NCI-H2029 treated with DMSO at 0.1 percent for 48 hours (cell line): ENCODE results near the gene SLC6A11.
A peak's percentile ranks its signal among the peaks of the same experiment; 100 is the strongest.

ENCODE experiments used
- DNase-seq: peaks from one replicate; lab custom pipeline; 2025; lab: John Stamatoyannopoulos, UW

SLC6A11 gene

GRCh38 chr3:10981031-10981430 lies 165.0 kb downstream of the SLC6A11 start:
- DNase-seq: no peak

DNA sequence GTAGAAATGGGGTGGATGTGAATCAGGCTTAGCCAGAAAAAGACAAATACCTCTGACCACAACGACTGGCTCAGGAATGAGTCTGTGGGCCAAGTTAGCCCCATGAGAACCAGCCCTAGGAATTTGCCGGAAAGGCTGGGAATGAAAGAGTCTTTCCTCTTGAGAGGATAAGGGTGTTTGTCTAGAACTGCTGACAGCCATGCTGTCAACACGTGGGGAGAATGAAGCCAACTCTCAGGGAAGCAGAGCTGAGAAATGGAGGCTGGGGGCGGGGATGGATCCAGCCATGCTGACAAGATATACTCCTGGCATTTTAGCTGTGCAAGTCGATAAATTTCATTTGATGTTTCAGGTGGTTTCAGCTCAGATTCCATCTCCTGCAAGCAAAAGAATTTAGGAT lies 165.9 kb downstream of the SLC6A11 start:
- DNase-seq: no peak

- no peak for DNase-seq
These were observed 166.8 kb downstream of the SLC6A11 start for GRCh38 chr3:10982782-10983181.

DNA sequence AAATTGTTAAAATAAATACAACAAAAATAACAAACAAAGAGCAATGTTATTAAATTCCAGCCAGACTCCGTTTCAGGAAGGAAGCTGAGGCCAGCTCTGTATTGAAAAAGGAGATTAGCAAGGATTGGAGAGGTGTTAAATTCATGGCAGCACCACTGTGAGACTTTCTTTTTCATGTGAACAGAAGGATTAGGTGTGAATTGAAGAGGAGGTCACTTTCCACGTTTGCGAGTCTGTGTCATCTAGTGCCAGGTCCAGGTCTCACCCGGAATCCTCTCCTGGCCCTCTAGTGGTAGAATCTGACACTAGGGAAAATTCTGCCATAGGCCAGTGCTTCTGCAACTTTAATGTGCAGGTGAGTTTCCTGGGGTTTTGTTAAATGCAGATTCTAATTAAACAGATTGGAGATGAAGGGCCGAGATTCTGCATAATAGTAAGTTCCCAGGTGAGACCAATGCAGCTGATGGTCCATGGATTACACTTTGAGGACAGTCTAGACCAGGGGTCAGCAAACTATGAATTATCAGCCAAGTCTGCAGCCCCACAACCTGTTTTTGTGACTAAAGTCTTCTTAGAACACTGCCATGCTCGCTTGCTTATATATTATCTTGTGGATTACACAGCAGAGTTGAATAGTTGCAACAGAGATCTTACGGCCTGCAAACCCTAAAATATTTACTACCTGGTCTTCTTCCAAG lies 167.3 kb downstream of the SLC6A11 start:
- peak; percentile 66 for DNase-seq

- no peak for DNase-seq
These were observed 168.4 kb downstream of the SLC6A11 start for GRCh38 chr3:10984371-10984896.

DNA sequence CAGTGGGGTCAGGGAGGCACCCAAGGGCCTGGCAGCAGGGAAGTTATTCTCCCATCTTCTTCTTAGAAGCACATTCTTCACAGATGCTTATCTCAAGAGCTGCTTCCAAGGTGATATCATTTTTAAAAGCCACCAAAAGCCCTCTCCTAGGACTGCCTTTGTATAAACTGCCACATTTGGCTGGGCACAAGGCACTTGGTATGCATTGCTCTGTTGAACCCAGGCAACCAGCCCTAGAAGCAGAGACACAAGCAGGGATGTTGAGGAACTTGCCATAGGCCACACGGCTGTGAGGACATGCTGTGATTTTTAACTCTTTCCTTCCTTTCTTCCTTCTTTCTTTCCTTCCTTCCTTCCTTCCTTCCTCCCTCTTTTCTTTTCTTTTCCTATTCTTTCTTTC lies 169.2 kb downstream of the SLC6A11 start:
- DNase-seq: no peak

DNA sequence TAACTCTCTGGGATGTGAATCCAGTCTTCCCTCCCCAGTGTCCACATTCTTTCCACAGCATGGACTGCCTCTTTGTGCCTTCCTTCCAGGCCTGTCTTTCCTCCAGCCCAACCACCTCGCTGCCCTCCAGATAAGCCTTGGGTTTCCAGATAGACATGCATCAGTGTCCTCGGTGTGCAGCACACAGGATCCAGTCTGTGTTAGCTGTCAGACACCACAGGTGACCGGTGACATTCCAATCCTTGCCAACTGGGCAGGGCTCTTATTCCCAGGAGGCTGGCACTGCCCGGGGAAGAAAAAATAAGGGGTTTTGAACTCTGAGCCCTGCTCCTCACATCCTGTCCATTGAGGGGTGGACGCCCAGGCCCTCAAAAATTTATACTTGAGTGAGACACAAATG lies 170.6 kb downstream of the SLC6A11 start:
- no peak for DNase-seq

DNA sequence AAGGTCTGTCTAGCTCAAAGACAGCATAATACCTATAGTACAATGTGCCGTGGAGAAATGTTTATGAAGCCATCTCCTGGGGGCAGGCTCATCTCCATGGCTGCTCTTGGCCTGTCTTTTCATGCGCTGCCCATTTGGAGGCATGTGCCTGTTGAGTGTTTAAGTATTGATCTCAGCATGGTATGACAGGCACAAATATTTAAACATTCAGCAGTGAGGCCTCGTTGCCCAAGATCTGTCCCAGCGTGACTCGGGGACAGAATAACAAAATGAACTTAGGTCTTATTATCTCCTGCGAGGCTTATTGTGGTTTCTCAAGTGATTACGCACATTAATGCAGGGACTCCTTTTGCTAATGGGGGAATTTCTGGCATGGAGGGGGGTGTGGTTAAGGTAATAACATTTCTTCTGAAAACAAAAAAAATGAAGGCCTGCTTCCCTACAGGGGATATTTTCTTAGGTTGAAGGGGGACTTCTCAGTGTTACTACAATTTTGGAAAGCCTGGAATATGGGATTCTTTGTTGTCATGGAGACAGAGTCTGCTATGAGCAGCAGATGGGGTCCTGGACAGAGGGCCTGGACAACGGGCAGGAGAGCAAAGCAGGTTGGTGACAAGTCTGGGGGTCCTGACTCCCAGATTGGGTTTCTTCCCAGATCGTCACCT lies 172.1 kb downstream of the SLC6A11 start:
- no peak for DNase-seq

DNA sequence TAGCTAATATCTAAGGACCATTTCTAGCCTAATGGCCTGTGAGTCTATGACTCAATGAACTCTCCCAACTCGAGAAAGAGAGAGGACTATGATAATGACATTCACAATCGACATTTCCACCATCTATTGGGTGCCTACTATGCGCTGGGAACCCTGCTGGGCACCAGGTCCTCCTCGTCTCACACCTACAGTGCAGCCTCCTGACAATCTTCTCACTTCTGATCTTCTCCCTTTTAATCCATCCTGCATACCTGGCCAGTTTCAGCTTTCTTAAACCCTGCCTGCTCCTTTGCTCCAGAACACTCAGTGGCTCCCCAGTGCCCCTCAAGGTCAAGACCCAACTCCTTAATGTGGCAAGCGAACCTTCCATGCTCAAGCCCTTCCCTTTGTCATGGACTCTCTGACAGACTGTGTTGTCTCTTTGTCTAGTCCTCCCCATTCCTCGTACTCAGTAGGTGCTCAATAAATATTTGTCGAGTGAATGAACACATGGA lies 173.0 kb downstream of the SLC6A11 start:
- no peak for DNase-seq
